H9 (cell line): ENCODE results near the gene GIMAP4. TPM values are rescaled to one million over a fixed set of nuclear protein-coding genes. Genes with fewer than 3 reads are reported as not detected.
"Not testable (repeated sequence)": the region's sequence is repeated elsewhere in the genome, so short reads cannot be mapped to it uniquely, and the experiment has no call there.

ENCODE experiments used
- DNase-seq: peaks from one replicate; pipeline ENCODE4 v3.0.0-alpha.2; 2017
- H2AFZ ChIP-seq: one replicate; pipeline ENCODE4 v1.6.1; 2013; ENCODE audit warnings: mild to moderate bottlenecking, low read length, control low read depth, moderate library complexity
- H2AK5ac ChIP-seq: 2 replicates; pipeline ENCODE4 v1.6.1; 2013; ENCODE audit warnings: low read length, control low read depth, mixed read lengths; ENCODE audit not compliant: insufficient read length
- H2BK120ac ChIP-seq: one replicate; pipeline ENCODE4 v1.6.1; 2013; ENCODE audit warnings: low read depth, mild to moderate bottlenecking, low read length, control low read depth, inconsistent platforms; ENCODE audit not compliant: poor library complexity, severe bottlenecking
- H2BK12ac ChIP-seq: 2 replicates; pipeline ENCODE4 v1.6.1; 2013; ENCODE audit warnings: low read length, control low read depth, mixed read lengths, low read depth; ENCODE audit not compliant: insufficient read length
- H2BK15ac ChIP-seq: 2 replicates; pipeline ENCODE4 v1.6.1; 2013; ENCODE audit warnings: low read depth, low read length, control low read depth
- H2BK20ac ChIP-seq: one replicate; pipeline ENCODE4 v1.6.1; 2013; ENCODE audit warnings: low read depth, mild to moderate bottlenecking, low read length, control low read depth, inconsistent platforms; ENCODE audit not compliant: poor library complexity, severe bottlenecking
- H2BK5ac ChIP-seq: 2 replicates; pipeline ENCODE4 v1.6.1; 2013; ENCODE audit warnings: low read length, control low read depth, mixed read lengths; ENCODE audit not compliant: insufficient read length
- H3K14ac ChIP-seq: 2 replicates; pipeline ENCODE4 v1.6.1; 2013; ENCODE audit warnings: low read length, control low read depth; ENCODE audit not compliant: insufficient read depth
- H3K18ac ChIP-seq: 2 replicates; pipeline ENCODE4 v1.6.1; 2013; ENCODE audit warnings: low read depth, mild to moderate bottlenecking, mixed read lengths, low read length, control low read depth; ENCODE audit not compliant: insufficient read length
- H3K23ac ChIP-seq: 2 replicates; pipeline ENCODE4 v1.6.1; 2013; ENCODE audit warnings: low read length, control low read depth, mixed read lengths, low read depth; ENCODE audit not compliant: insufficient read length
- H3K23me2 ChIP-seq: 2 replicates; pipeline ENCODE4 v1.6.1; 2013; ENCODE audit warnings: low read depth, mild to moderate bottlenecking, mixed read lengths, low read length, control low read depth; ENCODE audit not compliant: insufficient read length, poor library complexity, severe bottlenecking
- H3K27ac ChIP-seq: 2 replicates; pipeline ENCODE4 v1.5.1; 2013; ENCODE audit warnings: low read length, control low read depth, mixed read lengths, low read depth; ENCODE audit not compliant: insufficient read length
- H3K27me3 ChIP-seq: 2 replicates; pipeline ENCODE4 v1.6.1; 2013; ENCODE audit warnings: low read length, control low read depth, inconsistent platforms; ENCODE audit not compliant: insufficient read depth
- H3K4ac ChIP-seq: 2 replicates; pipeline ENCODE4 v1.6.1; 2013; ENCODE audit warnings: low read depth, mild to moderate bottlenecking, control low read depth, inconsistent platforms, low read length, moderate library complexity
- H3K4me1 ChIP-seq: 2 replicates; pipeline ENCODE4 v1.6.1; 2013; ENCODE audit warnings: low read length, control low read depth, inconsistent platforms; ENCODE audit not compliant: insufficient read depth
- H3K4me2 ChIP-seq: 2 replicates; pipeline ENCODE4 v1.6.1; 2013; ENCODE audit warnings: low read length, control low read depth, mixed read lengths; ENCODE audit not compliant: insufficient read length, insufficient read depth
- H3K56ac ChIP-seq: 2 replicates; pipeline ENCODE4 v1.6.1; 2013; ENCODE audit warnings: low read depth, mild to moderate bottlenecking, mixed read lengths, low read length, control low read depth; ENCODE audit not compliant: insufficient read length
- H3K79me1 ChIP-seq: 2 replicates; pipeline ENCODE4 v1.6.1; 2013; ENCODE audit warnings: low read depth, mild to moderate bottlenecking, moderate library complexity, low read length, control low read depth, inconsistent platforms; ENCODE audit not compliant: insufficient read depth, poor library complexity, severe bottlenecking
- H3K79me2 ChIP-seq: 2 replicates; pipeline ENCODE4 v1.6.1; 2013; ENCODE audit warnings: low read length, control low read depth, inconsistent platforms; ENCODE audit not compliant: insufficient read depth
- H3K9ac ChIP-seq: 2 replicates; pipeline ENCODE4 v1.6.1; 2013; ENCODE audit warnings: low read length, control low read depth, mixed read lengths; ENCODE audit not compliant: insufficient read length; ENCODE audit errors: extremely low read depth
- H3K9me3 ChIP-seq: one replicate; pipeline ENCODE4 v1.6.1; 2013; ENCODE audit warnings: low read depth, low read length, inconsistent platforms; ENCODE audit not compliant: control insufficient read depth
- H3T11ph ChIP-seq: one replicate; pipeline ENCODE4 v1.6.1; 2013; ENCODE audit warnings: mild to moderate bottlenecking, low read length, control low read depth, inconsistent platforms
- H4K20me1 ChIP-seq: one replicate; pipeline ENCODE4 v1.6.1; 2013; ENCODE audit not compliant: control insufficient read depth, insufficient read length, insufficient read depth
- H4K5ac ChIP-seq: 2 replicates; pipeline ENCODE4 v1.6.1; 2013; ENCODE audit warnings: low read depth, mild to moderate bottlenecking, mixed read lengths, low read length, control low read depth; ENCODE audit not compliant: insufficient read length
- H4K8ac ChIP-seq: replicated peaks from 2 replicates; pipeline ENCODE4 v1.6.1; 2013; ENCODE audit warnings: low read length, control low read depth, mixed read lengths, low read depth; ENCODE audit not compliant: insufficient read length
- H4K91ac ChIP-seq: 2 replicates; pipeline ENCODE4 v1.6.1; 2013; ENCODE audit warnings: low read depth, mild to moderate bottlenecking, moderate library complexity, mixed read lengths, low read length, control low read depth; ENCODE audit not compliant: insufficient read length
- H3K27ac Mint-ChIP-seq, 3 experiments: 2 replicates in 2 of 3; 3 replicates in 1 of 3; pipeline ENCODE4 v1.8.0; 2020 to 2021; ENCODE audit warnings: mixed read lengths in 3 of 3, mild to moderate bottlenecking in 1 of 3, moderate library complexity in 1 of 3
- H3K27me3 Mint-ChIP-seq: 2 replicates; pipeline ENCODE4 v1.8.0; 2021; ENCODE audit warnings: low read depth, mild to moderate bottlenecking, moderate library complexity, mixed read lengths
- H3K36me3 Mint-ChIP-seq, 3 experiments: 2 replicates in 2 of 3; 3 replicates in 1 of 3; pipeline ENCODE4 v1.8.0; 2020 to 2021; ENCODE audit warnings: low read depth in 3 of 3, mixed read lengths in 3 of 3; ENCODE audit not compliant: insufficient read depth in 1 of 3
- H3K4me1 Mint-ChIP-seq, 2 experiments: 2 replicates each; pipeline ENCODE4 v1.8.0; 2020; ENCODE audit warnings: mixed read lengths in 2 of 2
- H3K4me3 Mint-ChIP-seq, 2 experiments: 2 replicates in 1 of 2; 3 replicates in 1 of 2; pipeline ENCODE4 v1.8.0; 2020 to 2021; ENCODE audit warnings: mild to moderate bottlenecking in 2 of 2, mixed read lengths in 2 of 2, moderate library complexity in 1 of 2
- H3K9me3 Mint-ChIP-seq, 2 experiments: 2 replicates in 1 of 2; 3 replicates in 1 of 2; pipeline ENCODE4 v1.8.0; 2020; ENCODE audit warnings: mild to moderate bottlenecking in 2 of 2, mixed read lengths in 2 of 2, moderate library complexity in 1 of 2
- CTCF ChIP-seq: fragments of 200-600 bp; sonication (generic); conservative IDR thresholded peaks from 3 replicates; pipeline ENCODE4 v1.8.0; 2021; ENCODE audit warnings: antibody characterized with exemption, mild to moderate bottlenecking
- WGBS: extraction: QIAGEN DNeasy Blood & Tissue Kit; methylation state at CpG from one replicate; pipeline ENCODE4 v1.1.7; 2013; ENCODE audit warnings: missing lambda C conversion rate, low lambda C conversion rate, mixed read lengths; ENCODE audit not compliant: insufficient read length; ENCODE audit errors: extremely low coverage; 5-methylcytosine and 5-hydroxymethylcytosine counted together
- total RNA-seq: library from RNA; stranded (reverse); gene quantifications from 2 replicates; pipeline ENCODE4 v1.2.1, GENCODE V29; 2021

The GIMAP4 gene
- total RNA-seq, 1 experiment from 2014 or later, result not detected

GRCh38 chr7:150595361-150595760 is 28.2 kb downstream of the GIMAP4 start:
- Histone ChIP-seq H4K8ac (no peak overlapping the region), H3K4ac (no peak overlapping the region), H2BK120ac (no peak overlapping the region), H4K20me1 (no peaks in the 10 kb centered on the region), H2AK5ac (no peak overlapping the region), H4K5ac (no peak overlapping the region), H3K9ac (no peak overlapping the region), H3K9me3 (peaks cover 6% of the 10 kb centered on the region), H4K91ac (no peak overlapping the region), H2AFZ (no peak overlapping the region), H3K4me1 (no peaks in the 10 kb centered on the region), H3K56ac (no peak overlapping the region), H2BK12ac (no peak overlapping the region), H3T11ph (no peak overlapping the region), H3K27me3 (no peaks in the 10 kb centered on the region), H2BK5ac (no peak overlapping the region), H3K23ac (no peak overlapping the region), H3K79me1 (no peaks in the 10 kb centered on the region), H3K14ac (no peak overlapping the region), H3K23me2 (no peaks in the 10 kb centered on the region), H3K18ac (no peak overlapping the region), H3K27ac (no peak overlapping the region), H2BK20ac (no peak overlapping the region), H2BK15ac (no peak overlapping the region), H3K79me2 (no peaks in the 10 kb centered on the region), H3K4me2 (no peak overlapping the region)
- Mint-ChIP-seq H3K27ac (no peak overlapping the region), H3K36me3 (peaks cover 5 to 15% (median 14%) of the 10 kb centered on the region in 3 experiments; a peak in 6 of 7 replicates), H3K27me3 (peaks cover 36% of the 10 kb centered on the region), H3K4me1 (no peaks in the 10 kb centered on the region), H3K9me3 (peaks cover 77 to 83% of the 10 kb centered on the region in 2 experiments), H3K4me3 (no peak overlapping the region)
- no peak for TF ChIP-seq CTCF
- no peak for DNase-seq
- WGBS, result no CpG with 5 or more reads among the region's 2 CpGs

- H3K9ac ChIP-seq, H3T11ph ChIP-seq, H2BK5ac ChIP-seq, H3K4ac ChIP-seq, H3K4me2 ChIP-seq, H3K79me1 ChIP-seq, H3K27ac ChIP-seq, H3K14ac ChIP-seq, H2AFZ ChIP-seq, H3K36me3 Mint-ChIP-seq, H3K4me3 Mint-ChIP-seq, H2BK20ac ChIP-seq, H3K27ac Mint-ChIP-seq, H3K56ac ChIP-seq, H2BK12ac ChIP-seq, H3K23ac ChIP-seq, H2AK5ac ChIP-seq, H3K27me3 ChIP-seq, H2BK15ac ChIP-seq, H3K18ac ChIP-seq, H3K4me1 ChIP-seq, H4K20me1 ChIP-seq, DNase-seq, H4K91ac ChIP-seq, H4K5ac ChIP-seq, H4K8ac ChIP-seq, H3K9me3 ChIP-seq, H2BK120ac ChIP-seq, H3K4me1 Mint-ChIP-seq, H3K79me2 ChIP-seq, H3K23me2 ChIP-seq: not testable (repeated sequence)
- peaks cover 56 to 62% of the 10 kb centered on the region in 2 experiments for H3K9me3 Mint-ChIP-seq
- peaks cover 47% of the 10 kb centered on the region for H3K27me3 Mint-ChIP-seq
- no CpG with 5 or more reads among the region's 2 CpGs for WGBS
Observed at GRCh38 chr7:150603600-150603999, 36.4 kb downstream of the GIMAP4 start.
